Measurements from ENCODE around the gene RGMB.

The RGMB gene

DNA sequence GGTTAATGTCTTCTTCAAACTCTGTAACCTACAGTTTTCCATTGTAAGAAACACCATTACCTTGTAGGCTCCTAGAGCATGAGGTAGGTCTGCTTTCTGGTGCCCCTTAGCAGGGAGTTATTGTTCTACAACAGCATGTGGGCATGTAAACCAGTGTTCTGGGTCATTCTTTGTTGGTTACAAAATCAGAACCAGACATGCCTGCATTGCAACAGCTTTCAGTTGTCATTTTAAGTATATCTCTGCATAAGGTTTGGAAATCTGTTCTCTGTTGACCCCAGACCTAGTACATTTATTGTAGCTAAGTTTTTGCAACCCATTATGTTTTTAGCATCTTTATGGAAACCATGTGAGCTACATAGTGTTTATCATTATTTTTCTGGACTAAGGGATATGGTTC is 10.9 kb downstream of the RGMB start:
- TF ChIP-seq, protein P1, sequence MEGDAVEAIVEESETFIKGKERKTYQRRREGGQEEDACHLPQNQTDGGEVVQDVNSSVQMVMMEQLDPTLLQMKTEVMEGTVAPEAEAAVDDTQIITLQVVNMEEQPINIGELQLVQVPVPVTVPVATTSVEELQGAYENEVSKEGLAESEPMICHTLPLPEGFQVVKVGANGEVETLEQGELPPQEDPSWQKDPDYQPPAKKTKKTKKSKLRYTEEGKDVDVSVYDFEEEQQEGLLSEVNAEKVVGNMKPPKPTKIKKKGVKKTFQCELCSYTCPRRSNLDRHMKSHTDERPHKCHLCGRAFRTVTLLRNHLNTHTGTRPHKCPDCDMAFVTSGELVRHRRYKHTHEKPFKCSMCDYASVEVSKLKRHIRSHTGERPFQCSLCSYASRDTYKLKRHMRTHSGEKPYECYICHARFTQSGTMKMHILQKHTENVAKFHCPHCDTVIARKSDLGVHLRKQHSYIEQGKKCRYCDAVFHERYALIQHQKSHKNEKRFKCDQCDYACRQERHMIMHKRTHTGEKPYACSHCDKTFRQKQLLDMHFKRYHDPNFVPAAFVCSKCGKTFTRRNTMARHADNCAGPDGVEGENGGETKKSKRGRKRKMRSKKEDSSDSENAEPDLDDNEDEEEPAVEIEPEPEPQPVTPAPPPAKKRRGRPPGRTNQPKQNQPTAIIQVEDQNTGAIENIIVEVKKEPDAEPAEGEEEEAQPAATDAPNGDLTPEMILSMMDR (IDR thresholded peaks at IDR 0.05), result no peak

DNA sequence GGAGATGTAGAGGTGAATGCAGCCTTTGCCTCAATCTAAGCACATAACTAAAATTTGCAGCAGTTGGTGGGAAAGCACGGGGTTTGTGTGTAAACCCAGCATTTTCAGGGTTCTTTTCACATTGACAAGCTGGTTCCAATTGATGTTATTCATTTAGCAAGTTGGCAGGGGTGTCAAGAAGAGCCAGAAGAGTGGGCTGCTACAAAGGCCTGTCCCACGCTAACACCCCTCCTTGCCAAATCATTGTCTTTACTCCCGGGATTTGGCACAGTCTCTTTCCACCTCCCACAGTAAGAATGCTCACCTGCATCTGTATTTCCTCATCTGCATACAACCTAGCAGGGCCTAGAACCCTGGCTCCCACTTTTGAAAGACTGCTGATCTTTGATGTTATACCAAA is 11.8 kb downstream of the RGMB start:
- TF ChIP-seq, protein P1 (IDR thresholded peaks at IDR 0.05), result no peak

DNA sequence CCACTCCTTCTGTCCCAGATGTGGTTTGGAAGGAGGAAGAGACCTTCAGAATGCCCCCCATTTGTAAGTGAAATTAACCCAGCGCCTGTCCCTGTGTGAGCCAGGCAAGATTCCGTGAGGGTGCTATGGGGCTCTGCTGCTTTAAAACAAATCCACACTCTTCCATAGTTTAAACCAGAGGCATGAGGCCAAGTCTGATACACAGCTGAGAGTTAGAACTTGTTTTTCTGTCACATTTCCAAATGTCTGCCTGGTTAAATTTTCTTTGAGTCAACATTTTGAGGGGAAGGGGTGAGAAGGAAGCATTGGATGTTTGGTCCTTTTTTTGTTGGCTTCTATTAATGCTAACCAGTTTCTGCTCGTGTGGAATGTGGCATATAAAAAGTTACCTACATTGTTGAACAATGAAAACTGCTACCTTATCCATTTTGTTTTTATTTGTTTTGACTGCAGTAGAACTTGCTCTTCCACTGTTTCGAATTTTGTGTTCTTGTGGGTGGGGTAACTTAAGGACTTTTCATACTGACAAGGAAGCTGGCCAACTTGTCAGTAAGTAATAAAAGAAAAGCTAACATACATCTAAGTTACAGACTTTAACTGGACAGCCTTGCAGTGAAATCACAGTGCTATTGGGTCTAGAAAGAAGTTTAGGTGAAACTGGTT is 12.9 kb downstream of the RGMB start:
- TF ChIP-seq, protein P1 (IDR thresholded peaks at IDR 0.05), result no peak

DNA sequence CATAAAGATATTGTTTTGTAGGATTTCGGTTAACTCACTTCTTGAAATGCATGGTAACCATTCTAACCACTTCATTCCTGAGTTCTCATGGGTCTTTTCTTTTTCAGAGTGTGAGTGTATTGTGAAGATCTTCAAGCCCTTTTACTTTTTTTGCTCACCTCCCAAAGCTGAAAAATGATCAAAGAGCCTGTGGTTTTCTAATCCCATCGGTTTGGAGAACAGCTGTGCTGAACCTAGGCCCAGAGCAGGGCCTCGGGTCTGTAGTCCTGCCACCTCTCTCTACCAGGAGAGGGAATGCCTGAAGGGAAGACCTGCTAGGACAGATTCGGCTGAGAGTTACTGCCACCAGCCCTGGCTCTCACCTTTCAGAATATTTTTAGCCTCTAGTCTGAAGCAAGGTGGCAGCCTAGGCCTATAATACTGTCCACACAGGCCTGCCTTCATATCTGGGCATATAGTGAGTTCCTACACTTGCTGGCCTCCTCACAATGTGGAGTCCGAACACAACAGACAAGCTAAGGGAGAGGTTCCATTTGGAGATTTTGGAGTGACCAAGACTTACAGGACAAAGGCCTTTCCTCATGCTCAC is 13.8 kb downstream of the RGMB start:
- TF ChIP-seq, protein P1 (IDR thresholded peaks at IDR 0.05), result no peak; the same call in 1 of the 2 replicates

DNA sequence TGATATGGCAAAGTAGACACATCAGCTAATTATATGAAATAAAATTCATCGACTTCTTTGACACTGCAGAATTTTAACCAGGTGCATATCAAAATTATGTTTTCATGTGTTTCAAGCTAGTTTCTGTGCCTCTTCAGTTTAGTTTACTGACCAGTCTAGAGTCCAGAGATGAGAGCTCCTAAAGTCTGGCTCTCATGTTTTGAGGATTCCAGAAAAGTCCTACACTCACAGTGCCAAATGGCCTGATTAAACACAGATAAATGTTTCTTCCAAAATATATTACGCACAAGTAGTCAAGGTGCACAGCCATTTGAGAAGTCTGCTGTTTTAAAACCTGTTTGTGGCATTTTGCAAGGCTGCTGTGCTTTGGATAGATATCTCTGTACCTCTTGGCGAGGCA is 15.6 kb downstream of the RGMB start:
- TF ChIP-seq, protein P1 (IDR thresholded peaks at IDR 0.05), result no peak

DNA sequence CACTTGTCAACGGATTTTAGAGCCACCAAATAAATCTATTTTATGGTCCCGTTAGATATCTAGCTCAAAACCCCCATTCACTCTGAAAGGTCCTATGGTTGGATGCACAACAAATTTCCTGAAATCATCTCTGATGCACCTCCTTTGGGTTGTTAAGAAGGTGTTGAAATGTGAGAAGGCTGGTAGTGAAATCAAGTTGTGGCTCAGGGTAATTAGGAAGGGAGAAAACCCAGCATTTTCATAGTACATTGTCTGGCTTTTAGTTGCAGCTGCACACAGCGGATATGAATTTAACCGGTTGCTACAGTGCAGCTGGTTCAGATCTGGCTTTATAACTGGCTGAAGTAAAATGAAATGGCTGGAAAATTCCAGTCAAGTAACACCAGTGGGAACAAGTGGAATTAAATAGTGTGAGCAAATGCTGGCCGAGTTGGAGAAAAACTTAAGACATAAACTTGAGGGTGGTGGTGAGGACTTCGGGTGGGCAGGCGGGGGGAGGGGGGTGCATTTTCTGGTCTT is 17.6 kb downstream of the RGMB start:
- TF ChIP-seq, protein P1 (IDR thresholded peaks at IDR 0.05), result no peak

DNA sequence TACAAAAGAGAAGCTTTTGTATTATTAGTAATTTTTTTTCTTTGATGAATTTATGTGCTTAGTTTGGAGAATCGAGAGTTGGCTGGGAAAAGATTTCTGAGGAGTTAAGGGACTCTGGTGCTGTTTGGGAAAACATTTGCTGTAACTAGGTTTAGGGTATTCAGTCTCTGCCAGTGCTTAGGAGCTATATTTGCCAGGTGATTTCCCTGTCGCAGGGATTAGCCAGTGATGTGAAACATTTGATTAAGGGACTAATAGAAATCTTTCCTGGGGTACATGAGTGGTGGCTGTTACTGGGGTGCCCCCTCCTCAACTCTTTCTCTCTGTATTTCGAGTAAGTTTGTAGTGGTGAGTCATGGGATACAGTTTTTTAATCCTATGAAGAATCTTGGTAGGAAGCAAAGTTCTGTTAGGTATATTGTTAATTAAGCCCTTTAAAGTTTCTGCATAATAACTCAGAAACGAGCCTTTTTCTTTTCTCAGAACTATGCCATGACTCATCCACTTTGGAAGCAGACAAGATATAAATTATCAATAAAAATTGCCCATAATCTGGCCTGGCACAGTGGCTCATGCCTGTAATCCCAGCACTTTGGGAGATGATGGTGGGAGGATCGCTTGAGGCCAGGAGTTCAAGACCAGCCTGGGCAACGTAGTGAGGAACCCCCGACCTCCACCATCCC is 18.6 kb downstream of the RGMB start:
- TF ChIP-seq, protein P1 (IDR thresholded peaks at IDR 0.05), result no peak
